Hindlimb muscle (tissue), 1 donor: ENCODE measurements around the gene SMURF1. TPM values are rescaled to one million over a fixed set of nuclear protein-coding genes. Genes with fewer than 3 reads are reported as not detected.
"Not testable (repeated sequence)": the region's sequence is repeated elsewhere in the genome, so short reads cannot be mapped to it uniquely, and the experiment has no call there.

Experiments
- DNase-seq: peaks from one replicate; pipeline ENCODE4 v3.0.0-alpha.2; 2013
- polyA plus RNA-seq: library from polyadenylated mRNA; unstranded; fragments of 120-200 nt; gene quantifications from one replicate; pipeline ENCODE4 v1.2.1, GENCODE V29; 2013; ENCODE audit not compliant: insufficient read length

SMURF1 gene
- polyA plus RNA-seq, 1 donor: 8.7 TPM

GRCh38 chr7:99046722-99047121 lies 97.2 kb downstream of the SMURF1 start:
- no peak for DNase-seq

DNA sequence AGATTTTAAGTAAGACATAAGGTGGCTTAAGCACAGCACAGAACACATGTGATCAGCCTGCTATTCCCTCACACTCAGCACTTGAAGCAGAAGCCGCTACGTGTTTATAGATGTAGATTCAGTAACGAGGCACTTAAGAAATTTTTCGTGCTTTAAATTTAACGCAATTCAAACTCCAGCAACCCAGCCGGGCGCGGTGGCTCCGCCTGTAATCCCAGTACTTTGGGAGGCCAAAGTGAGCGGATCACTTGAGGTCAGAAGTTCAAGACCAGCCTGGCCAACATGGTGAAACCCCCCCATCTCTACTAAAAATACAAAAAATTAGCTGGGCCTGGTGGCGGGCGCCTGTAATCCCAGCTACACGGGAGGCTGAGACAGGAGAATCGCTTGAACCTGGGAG lies 97.6 kb downstream of the SMURF1 start:
- not testable (repeated sequence) for DNase-seq

GRCh38 chr7:99044858-99045257 lies 99.0 kb downstream of the SMURF1 start:
- DNase-seq: not testable (repeated sequence)

GRCh38 chr7:99042957-99043356 lies 101.0 kb downstream of the SMURF1 start:
- no peak for DNase-seq

GRCh38 chr7:99041526-99041925 lies 102.4 kb downstream of the SMURF1 start:
- no peak for DNase-seq

DNA sequence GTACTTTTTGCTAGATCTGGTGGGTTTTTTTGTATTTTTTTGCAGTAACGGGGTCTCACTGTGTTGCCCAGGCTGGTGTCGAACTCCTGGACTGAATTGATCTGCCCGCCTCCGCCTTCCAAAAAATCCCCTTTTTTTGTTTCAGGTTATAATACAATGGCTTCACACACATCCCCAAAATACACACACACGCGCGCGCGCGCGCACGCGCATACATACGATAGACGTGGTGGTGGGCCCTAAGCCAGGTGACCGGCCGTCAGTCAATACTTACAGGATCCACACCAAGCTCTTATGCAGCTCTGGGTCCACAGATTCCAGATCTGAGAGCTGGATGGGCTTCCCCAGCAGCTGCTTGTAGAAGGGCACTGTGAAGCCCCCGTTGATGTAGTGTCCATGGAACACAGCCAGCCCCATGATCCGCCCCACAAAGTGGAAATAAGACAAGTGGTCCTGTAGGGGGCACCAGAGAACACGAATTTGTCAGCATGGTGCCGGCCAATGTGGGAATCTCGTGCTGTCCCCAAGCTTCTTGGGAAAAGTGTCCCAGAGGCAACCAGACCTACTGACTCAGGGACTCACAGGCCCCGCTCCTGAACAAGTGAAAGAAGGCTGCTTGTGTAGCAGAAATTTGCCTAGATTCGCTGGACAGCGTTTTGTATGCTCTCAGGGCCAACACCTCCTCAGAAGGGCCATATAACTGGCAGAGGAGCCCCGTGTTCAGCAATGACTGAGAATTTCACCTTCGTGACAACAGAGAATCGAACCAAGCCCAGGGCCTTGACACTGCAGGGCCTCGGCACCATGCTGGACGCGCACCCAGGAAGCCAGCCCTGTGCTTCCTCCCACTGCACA lies 103.6 kb downstream of the SMURF1 start:
- peak; percentile 83 for DNase-seq

DNA sequence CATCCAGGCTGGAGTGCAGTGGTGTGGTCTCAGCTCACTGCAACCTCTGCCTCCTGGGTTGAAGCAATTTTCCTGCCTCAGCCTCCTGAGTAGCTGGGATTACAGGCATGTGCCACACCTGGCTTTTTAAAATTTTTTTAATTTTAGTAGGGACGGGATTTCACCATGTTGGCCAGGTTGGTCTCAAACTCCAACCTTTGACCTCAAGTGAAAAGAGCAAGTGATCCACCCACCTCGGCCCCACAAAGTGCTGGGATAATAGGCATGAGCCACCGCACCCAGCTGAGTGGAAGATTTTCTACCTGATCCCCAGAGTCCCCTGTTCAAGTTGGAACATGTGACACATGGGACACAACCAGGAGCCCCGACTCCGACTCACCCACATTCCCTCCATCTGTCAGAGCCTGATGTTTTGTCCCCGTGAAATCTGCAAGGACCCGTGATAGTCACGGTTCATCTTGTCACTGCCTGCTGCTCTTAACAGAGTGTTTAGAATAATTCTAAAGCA lies 104.5 kb downstream of the SMURF1 start:
- DNase-seq: no peak

DNA sequence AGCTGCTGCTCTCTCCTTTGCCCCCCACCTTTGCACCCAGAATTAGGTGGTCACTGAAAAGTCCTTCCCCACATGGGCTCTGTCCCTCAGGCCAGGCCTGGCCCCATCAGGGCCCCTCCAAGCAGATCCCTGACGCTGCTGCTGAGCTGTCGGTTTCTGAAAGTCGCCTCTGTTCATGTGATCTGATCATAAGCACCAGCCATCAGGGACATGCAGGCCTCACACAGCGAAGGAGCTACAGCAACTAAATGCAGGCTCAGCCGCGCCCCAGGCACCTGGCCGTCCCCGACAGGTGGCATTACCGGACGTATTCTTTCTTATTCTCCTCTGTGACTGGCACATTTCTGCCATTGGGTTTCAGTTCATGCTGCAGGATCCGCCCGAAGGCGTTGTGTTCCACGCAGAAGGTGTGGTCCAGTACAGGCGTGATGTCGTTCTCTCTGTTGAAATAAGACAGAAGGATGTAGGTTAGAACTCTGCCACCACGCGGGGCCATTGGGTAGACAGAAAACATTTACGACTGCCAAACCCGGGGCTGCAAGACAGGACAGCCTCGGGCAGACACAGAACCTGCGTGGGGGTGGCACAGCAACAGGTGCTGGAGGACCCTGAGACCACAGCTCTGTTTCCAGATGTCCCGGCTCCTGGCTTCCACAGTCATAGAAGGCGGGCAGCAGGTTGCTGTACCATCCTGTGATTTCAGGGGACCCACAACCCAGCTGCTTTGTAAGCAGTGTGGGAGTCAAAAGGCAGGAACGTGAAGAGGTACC lies 105.6 kb downstream of the SMURF1 start:
- DNase-seq: no peak

GRCh38 chr7:99037327-99037940 lies 106.5 kb downstream of the SMURF1 start:
- no peak for DNase-seq

GRCh38 chr7:99036546-99037111 lies 107.3 kb downstream of the SMURF1 start:
- DNase-seq: no peak

DNA sequence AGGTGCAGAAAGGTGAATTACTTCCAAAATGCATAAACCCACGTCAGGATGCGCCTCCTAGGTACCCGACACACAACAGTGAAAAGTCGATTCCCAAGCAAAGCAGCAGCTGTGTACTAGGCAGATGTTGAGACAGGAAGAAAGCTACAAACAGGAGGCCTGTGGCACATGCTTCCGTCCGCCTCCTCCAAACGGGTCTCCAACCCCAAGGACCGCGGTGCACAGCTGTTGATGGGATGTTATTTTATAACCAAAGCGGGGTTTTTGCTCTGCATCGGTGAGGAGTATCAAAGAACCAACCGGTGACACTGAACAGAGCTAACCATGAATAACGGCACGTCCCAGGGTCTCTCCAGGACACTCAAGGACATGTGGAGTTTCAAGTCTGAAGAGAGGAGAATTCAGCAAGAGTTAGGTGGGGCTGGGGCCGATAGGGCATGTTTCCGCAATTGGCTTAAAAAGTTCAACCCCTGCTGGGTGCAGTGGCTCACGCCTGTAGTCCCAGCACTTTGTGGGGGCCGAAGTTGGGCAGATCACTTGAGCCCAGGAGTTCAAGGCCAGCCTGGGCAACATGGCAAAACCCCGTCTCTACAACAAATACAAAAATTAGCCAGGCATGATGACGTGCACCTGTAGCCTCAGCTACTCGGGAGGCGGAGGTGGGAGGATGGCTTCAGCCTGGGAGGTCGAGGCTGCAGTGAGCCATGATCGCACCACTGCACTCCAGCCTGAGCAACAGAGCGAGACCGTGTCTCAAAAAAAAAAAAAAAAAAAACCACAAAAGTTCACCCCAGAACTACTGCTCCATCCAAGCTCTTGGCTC lies 108.0 kb downstream of the SMURF1 start:
- DNase-seq: no peak

- no peak for DNase-seq
Measured at GRCh38 chr7:99034932-99035722, 108.8 kb downstream of the SMURF1 start.

GRCh38 chr7:99033765-99034164 lies 110.1 kb downstream of the SMURF1 start:
- no peak for DNase-seq

- DNase-seq: no peak
Measured at GRCh38 chr7:99032928-99033327, 111.0 kb downstream of the SMURF1 start.

- no peak for DNase-seq
Measured at GRCh38 chr7:99031496-99031895, 112.4 kb downstream of the SMURF1 start.

- no peak for DNase-seq
Measured at GRCh38 chr7:99030951-99031350, 113.0 kb downstream of the SMURF1 start.

DNA sequence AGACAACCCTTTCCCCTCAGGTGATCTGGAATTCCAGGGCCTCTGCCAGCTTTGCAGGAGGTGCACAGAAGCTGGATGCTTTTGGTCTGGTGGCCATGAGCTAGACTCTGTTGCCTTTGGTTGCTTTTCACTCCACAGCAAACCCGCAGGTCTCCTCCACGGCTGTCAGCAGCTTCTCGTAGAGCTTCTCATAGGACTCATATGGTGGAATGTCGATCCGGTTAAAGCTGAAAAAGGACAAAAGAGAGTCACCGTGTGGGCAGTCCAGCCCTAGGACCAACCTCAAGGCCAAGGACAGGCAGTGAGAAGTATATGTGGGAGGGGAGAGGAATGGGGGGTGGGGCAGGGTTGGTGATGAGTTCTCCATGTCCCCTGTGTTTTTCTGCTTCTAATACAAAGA lies 113.5 kb downstream of the SMURF1 start:
- DNase-seq: no peak

DNA sequence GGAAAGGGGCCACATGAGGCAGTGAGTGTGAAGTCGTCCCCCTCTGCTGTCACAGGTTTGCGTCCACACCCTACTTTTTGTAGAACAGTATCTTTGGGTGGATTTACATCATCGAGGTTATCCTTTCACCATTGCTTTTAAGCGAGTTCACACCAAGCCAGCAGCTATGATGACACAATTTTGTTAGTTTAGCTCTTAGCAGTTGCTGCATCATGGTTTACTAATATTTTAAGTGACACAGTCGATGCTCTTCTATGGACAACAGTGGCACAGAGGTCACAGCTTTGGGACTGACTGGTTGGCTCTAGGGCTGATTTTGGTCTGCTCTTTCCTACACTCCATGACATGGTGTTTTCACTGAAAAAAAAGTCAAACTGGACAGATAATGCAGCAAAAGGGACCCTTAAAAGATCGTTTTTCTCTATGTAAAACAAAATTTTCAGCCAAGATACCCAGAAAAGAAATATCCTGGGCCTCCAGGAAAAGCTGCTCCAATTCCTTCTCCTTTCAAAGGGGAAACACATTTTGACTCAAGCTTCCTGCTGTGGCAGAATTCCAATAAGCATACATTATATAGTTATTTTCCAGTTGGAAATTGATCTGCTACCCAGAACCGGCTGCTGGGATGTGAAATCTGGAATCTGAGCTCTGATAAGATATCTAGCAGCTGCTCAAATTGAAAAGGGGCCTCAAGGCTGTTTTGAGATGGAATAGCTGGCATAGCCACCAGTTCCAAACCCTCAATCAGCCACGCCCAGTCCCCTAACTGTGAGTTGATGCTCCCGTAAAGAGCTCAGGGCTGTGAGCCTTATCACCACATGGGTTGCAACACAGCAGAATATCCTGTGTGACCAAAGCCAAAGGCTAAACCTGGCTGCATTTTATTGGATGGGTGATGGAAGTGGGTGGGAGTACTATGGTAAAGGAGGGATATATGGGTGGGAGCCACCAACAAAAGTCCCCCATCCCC lies 114.2 kb downstream of the SMURF1 start:
- no peak for DNase-seq

GRCh38 chr7:99028261-99028973 lies 115.5 kb downstream of the SMURF1 start:
- DNase-seq: no peak
